ENCODE results near the gene RHBDD1. TPM values are rescaled to one million over a fixed set of nuclear protein-coding genes. Genes with fewer than 3 reads are reported as not detected.

The RHBDD1 gene
- total RNA-seq, result 10 to 100 TPM; 23.4 to 29.5 TPM

- POLR2A ChIA-PET, result interaction anchor here (0.7 to 2.4 kb wide), 16 partner anchors 10 to 149 kb away, joined by 3 to 25 read pairs (median 4); partner anchors contain the start of gene IRS1
- H3K27ac Mint-ChIP-seq, result peak within 1 kb of the TSS; percentile 99
- DNase-seq, result peak; percentile 96
- H3K36me3 Mint-ChIP-seq (ENCODE audit: low read depth), result peaks cover 54% of the 10 kb centered on the region
- CTCF ChIA-PET, result interaction anchor here (1.0 to 2.7 kb wide), 7 partner anchors 10 to 620 kb away, joined by 3 to 22 read pairs (median 4); partner anchors contain the start of gene IRS1
- H3K27me3 Mint-ChIP-seq (ENCODE audit: low read depth), result no peaks in the 10 kb centered on the region
- peaks cover 62% of the 10 kb centered on the region for H3K4me1 Mint-ChIP-seq (ENCODE audit: low read depth)
- peak; percentile 90 for ATAC-seq
- no peaks in the 10 kb centered on the region for H3K9me3 Mint-ChIP-seq (ENCODE audit: insufficient read depth)
- peak within 1 kb of the TSS; percentile 88 for H3K4me3 Mint-ChIP-seq
Measured at GRCh38 chr2:226835796-226836547, at the start of gene RHBDD1. RHBDD1 (plus strand) TSS chr2:226836054; CDS start chr2:226864694, 28,640 bp downstream.

GRCh38 chr2:226788064-226788463, 47.8 kb upstream of the RHBDD1 start:
- no peak overlapping the region for H3K27ac Mint-ChIP-seq
- H3K27me3 Mint-ChIP-seq (ENCODE audit: low read depth), result no peaks in the 10 kb centered on the region
- H3K36me3 Mint-ChIP-seq (ENCODE audit: low read depth), result peaks cover 32% of the 10 kb centered on the region
- POLR2A ChIA-PET, result no interaction called here
- ATAC-seq (no peak), DNase-seq (no peak)
- no peaks in the 10 kb centered on the region for H3K9me3 Mint-ChIP-seq (ENCODE audit: insufficient read depth)
- CTCF ChIA-PET, result interaction anchor here (0.8 to 5.3 kb wide), 5 partner anchors 9 to 85 kb away, joined by 3 to 26 read pairs (median 3); no protein-coding TSS in a partner anchor
- no peak overlapping the region for H3K4me3 Mint-ChIP-seq
- H3K4me1 Mint-ChIP-seq (ENCODE audit: low read depth), result peaks cover 37% of the 10 kb centered on the region

GRCh38 chr2:226788881-226789490, 46.9 kb upstream of the RHBDD1 start:
- ChIA-PET CTCF (interaction anchor here (1.2 to 5.3 kb wide), 5 partner anchors 8 to 84 kb away, joined by 3 to 26 read pairs (median 3); partner anchors contain the start of gene IRS1), POLR2A (interaction anchor here (1.0 to 1.6 kb wide), 2 partner anchors 46 to 47 kb away, joined by 4 read pairs; partner anchors contain the start of gene RHBDD1)
- H3K4me3 Mint-ChIP-seq, result no peak overlapping the region

DNA sequence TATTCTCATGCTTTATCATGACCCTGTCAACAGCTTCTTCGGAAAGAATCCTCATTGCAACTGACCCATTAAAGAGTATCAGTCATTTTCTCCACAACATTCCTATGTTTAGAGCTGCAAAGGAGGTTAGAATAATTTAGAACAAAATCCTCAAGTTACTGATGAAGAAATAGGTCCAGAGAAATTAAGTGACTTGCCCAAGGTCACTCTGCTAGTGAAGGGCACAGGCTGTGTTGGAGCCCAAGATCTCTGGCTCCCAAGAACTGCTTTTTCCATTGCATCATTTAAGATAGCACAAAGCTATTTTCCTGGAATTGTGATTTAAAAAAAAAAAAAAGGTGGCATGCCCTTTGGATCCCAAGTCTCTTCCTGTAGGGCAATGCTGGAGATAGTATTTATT, 45.8 kb upstream of the RHBDD1 start:
- CTCF ChIA-PET, result interaction anchor here (0.8 to 5.3 kb wide), 6 partner anchors 10 to 45 kb away, joined by 3 to 26 read pairs (median 7); partner anchors contain the start of gene IRS1
- DNase-seq, result no peak
- peaks cover 45% of the 10 kb centered on the region for H3K36me3 Mint-ChIP-seq (ENCODE audit: low read depth)
- ATAC-seq, result no peak
- no peaks in the 10 kb centered on the region for H3K27me3 Mint-ChIP-seq (ENCODE audit: low read depth)
- peaks cover 55% of the 10 kb centered on the region for H3K4me1 Mint-ChIP-seq (ENCODE audit: low read depth)
- H3K27ac Mint-ChIP-seq, result no peak overlapping the region
- POLR2A ChIA-PET, result interaction anchor here (1.0 to 1.6 kb wide), 5 partner anchors 10 to 46 kb away, joined by 4 to 6 read pairs (median 5); partner anchors contain the start of genes IRS1 and RHBDD1
- H3K9me3 Mint-ChIP-seq (ENCODE audit: insufficient read depth), result no peaks in the 10 kb centered on the region
- no peak overlapping the region for H3K4me3 Mint-ChIP-seq

More at GRCh38 chr2:226788881-226789490, 46.9 kb upstream of the RHBDD1 start:
- ATAC-seq (no peak), DNase-seq (no peak)
- no peaks in the 10 kb centered on the region for H3K9me3 Mint-ChIP-seq (ENCODE audit: insufficient read depth)
- H3K27ac Mint-ChIP-seq, result no peak overlapping the region
- no peaks in the 10 kb centered on the region for H3K27me3 Mint-ChIP-seq (ENCODE audit: low read depth)
- peaks cover 38% of the 10 kb centered on the region for H3K36me3 Mint-ChIP-seq (ENCODE audit: low read depth)
- peaks cover 46% of the 10 kb centered on the region for H3K4me1 Mint-ChIP-seq (ENCODE audit: low read depth)

GRCh38 chr2:226790431-226790830, 45.4 kb upstream of the RHBDD1 start:
- Mint-ChIP-seq H3K4me3 (peak overlapping the region; percentile 86), H3K36me3 (ENCODE audit: low read depth) (peaks cover 45% of the 10 kb centered on the region), H3K27me3 (ENCODE audit: low read depth) (no peaks in the 10 kb centered on the region), H3K9me3 (ENCODE audit: insufficient read depth) (no peaks in the 10 kb centered on the region), H3K27ac (peak overlapping the region; percentile 97), H3K4me1 (ENCODE audit: low read depth) (peaks cover 59% of the 10 kb centered on the region)
- POLR2A ChIA-PET, result interaction anchor here (1.1 to 1.6 kb wide), 4 partner anchors 9 to 45 kb away, joined by 4 to 6 read pairs (median 5); partner anchors contain the start of genes IRS1 and RHBDD1
- ATAC-seq (no peak), DNase-seq (no peak)
- CTCF ChIA-PET, result interaction anchor here (0.5 to 5.3 kb wide), 6 partner anchors 9 to 1813 kb away, joined by 3 to 26 read pairs (median 7); partner anchors contain the start of gene IRS1

- ATAC-seq (peak; percentile 72), DNase-seq (peak; percentile 81)
- POLR2A ChIA-PET, result interaction anchor here (1.2 to 1.6 kb wide), 3 partner anchors 8 to 45 kb away, joined by 4 to 6 read pairs (median 5); partner anchors contain the start of genes IRS1 and RHBDD1
- CTCF ChIA-PET, result interaction anchor here (0.5 to 5.3 kb wide), 5 partner anchors 9 to 1814 kb away, joined by 3 to 26 read pairs (median 9); partner anchors contain the start of gene IRS1
- peaks cover 65% of the 10 kb centered on the region for H3K4me1 Mint-ChIP-seq (ENCODE audit: low read depth)
- no peaks in the 10 kb centered on the region for H3K9me3 Mint-ChIP-seq (ENCODE audit: insufficient read depth)
- H3K36me3 Mint-ChIP-seq (ENCODE audit: low read depth), result peaks cover 46% of the 10 kb centered on the region
- H3K27ac Mint-ChIP-seq, result peak overlapping the region; percentile 97
- no peaks in the 10 kb centered on the region for H3K27me3 Mint-ChIP-seq (ENCODE audit: low read depth)
- peak overlapping the region; percentile 86 for H3K4me3 Mint-ChIP-seq
Measured at GRCh38 chr2:226791056-226791486, 44.8 kb upstream of the RHBDD1 start.

- ChIA-PET CTCF (interaction anchor here (1.0 to 5.3 kb wide), 4 partner anchors 8 to 194 kb away, joined by 3 to 26 read pairs (median 12); partner anchors contain the start of gene IRS1), POLR2A (interaction anchor here (1.2 to 1.6 kb wide), 4 partner anchors 8 to 44 kb away, joined by 3 to 6 read pairs (median 4); partner anchors contain the start of genes IRS1 and RHBDD1)
- peak; percentile 93 for DNase-seq
- Mint-ChIP-seq H3K36me3 (ENCODE audit: low read depth) (peaks cover 47% of the 10 kb centered on the region), H3K4me3 (peak overlapping the region; percentile 86), H3K4me1 (ENCODE audit: low read depth) (peaks cover 69% of the 10 kb centered on the region), H3K27me3 (ENCODE audit: low read depth) (no peaks in the 10 kb centered on the region), H3K27ac (peak overlapping the region; percentile 97), H3K9me3 (ENCODE audit: insufficient read depth) (no peaks in the 10 kb centered on the region)
- peak; percentile 97 for ATAC-seq
Measured at GRCh38 chr2:226791487-226792081, 44.3 kb upstream of the RHBDD1 start.

GRCh38 chr2:226792155-226792881, 43.5 kb upstream of the RHBDD1 start:
- Mint-ChIP-seq H3K27ac (peak overlapping the region; percentile 78), H3K4me3 (peak overlapping the region; percentile 69), H3K36me3 (ENCODE audit: low read depth) (peaks cover 48% of the 10 kb centered on the region), H3K4me1 (ENCODE audit: low read depth) (peaks cover 75% of the 10 kb centered on the region), H3K9me3 (ENCODE audit: insufficient read depth) (no peaks in the 10 kb centered on the region), H3K27me3 (ENCODE audit: low read depth) (no peaks in the 10 kb centered on the region)
- DNase-seq (no peak), ATAC-seq (no peak)
- CTCF ChIA-PET, result interaction anchor here (1.0 to 1.5 kb wide), 2 partner anchors 10 to 193 kb away, joined by 3 to 4 read pairs; no protein-coding TSS in a partner anchor
- POLR2A ChIA-PET, result interaction anchor here (1.2 kb wide), 1 partner anchor 19 kb away, joined by 3 read pairs; no protein-coding TSS in a partner anchor

GRCh38 chr2:226793646-226794045, 42.2 kb upstream of the RHBDD1 start:
- ATAC-seq (no peak), DNase-seq (no peak)
- H3K36me3 Mint-ChIP-seq (ENCODE audit: low read depth), result peaks cover 45% of the 10 kb centered on the region
- H3K27ac Mint-ChIP-seq, result no peak overlapping the region
- ChIA-PET POLR2A (no interaction called here), CTCF (interaction anchor here (1.3 to 1.5 kb wide), 2 partner anchors 9 to 21 kb away, joined by 4 to 5 read pairs; no protein-coding TSS in a partner anchor)
- peak overlapping the region; percentile 17 for H3K4me3 Mint-ChIP-seq
- H3K4me1 Mint-ChIP-seq (ENCODE audit: low read depth), result peaks cover 83% of the 10 kb centered on the region
- no peaks in the 10 kb centered on the region for H3K9me3 Mint-ChIP-seq (ENCODE audit: insufficient read depth)
- no peaks in the 10 kb centered on the region for H3K27me3 Mint-ChIP-seq (ENCODE audit: low read depth)

- no peak overlapping the region for H3K27ac Mint-ChIP-seq
- no peak for DNase-seq
- CTCF ChIA-PET, result interaction anchor here (0.9 to 1.3 kb wide), 2 partner anchors 9 to 22 kb away, joined by 3 to 5 read pairs; no protein-coding TSS in a partner anchor
- peak overlapping the region; percentile 17 for H3K4me3 Mint-ChIP-seq
- H3K9me3 Mint-ChIP-seq (ENCODE audit: insufficient read depth), result no peaks in the 10 kb centered on the region
- ATAC-seq, result no peak
- H3K27me3 Mint-ChIP-seq (ENCODE audit: low read depth), result no peaks in the 10 kb centered on the region
- H3K36me3 Mint-ChIP-seq (ENCODE audit: low read depth), result peaks cover 45% of the 10 kb centered on the region
- H3K4me1 Mint-ChIP-seq (ENCODE audit: low read depth), result peaks cover 77% of the 10 kb centered on the region
- POLR2A ChIA-PET, result interaction anchor here (0.6 kb wide), 1 partner anchor 16 kb away, joined by 6 read pairs; no protein-coding TSS in a partner anchor
Measured at GRCh38 chr2:226794196-226794661, 41.6 kb upstream of the RHBDD1 start.

Measured in activated CD8-positive, alpha-beta T cell treated with anti-CD3 and anti-CD28 coated beads, Interleukin-2, amount 10 ng/mL, durations not matched to agents 7 days and 5 days (primary cell).